HepG2 (cell line): Measurements from ENCODE around the gene NRBP1. TPM values are rescaled to one million over a fixed set of nuclear protein-coding genes. Genes with fewer than 3 reads are reported as not detected.

ENCODE experiments used
- ARID3A ChIP-seq: IDR thresholded peaks from 2 replicates; pipeline ENCODE4 v1.6.1; 2012; ENCODE audit warnings: low read depth, low read length, improper control_type of control experiment
- BHLHE40 ChIP-seq: IDR thresholded peaks from 2 replicates; pipeline ENCODE4 v1.6.1; 2011; ENCODE audit warnings: low read length, improper control_type of control experiment
- DR1 ChIP-seq: sonication (generic); formaldehyde crosslinking; IDR thresholded peaks from 2 replicates; pipeline ENCODE4 v1.8.0; 2021; ENCODE audit warnings: mild to moderate bottlenecking, missing genetic modification reagents, inconsistent platforms
- DRAP1 ChIP-seq: IDR thresholded peaks from 2 replicates; pipeline ENCODE4 v1.6.1; 2016; ENCODE audit warnings: missing genetic modification reagents, missing compliant biosample characterization
- GATA4 ChIP-seq: sonication (generic); IDR thresholded peaks from 2 replicates; pipeline ENCODE4 v1.6.1; 2016; ENCODE audit warnings: antibody characterized with exemption, low read depth, borderline replicate concordance
- JARID2 ChIP-seq: sonication (generic); formaldehyde crosslinking; IDR thresholded peaks from 2 replicates; pipeline ENCODE4 v1.8.1; 2023; ENCODE audit warnings: missing genetic modification reagents, inconsistent platforms; ENCODE audit not compliant: insufficient replicate concordance
- JUNB ChIP-seq: sonication (generic); formaldehyde crosslinking; IDR thresholded peaks from 2 replicates; pipeline ENCODE4 v1.8.0; 2022; ENCODE audit warnings: missing genetic modification reagents, mild to moderate bottlenecking, borderline replicate concordance
- NR0B2 ChIP-seq: sonication (generic); formaldehyde crosslinking; IDR thresholded peaks from 2 replicates; pipeline ENCODE4 v1.4.0; 2020; ENCODE audit warnings: mild to moderate bottlenecking, missing genetic modification reagents
- PTBP1 ChIP-seq: fragments of 200-400 bp; formaldehyde crosslinking; IDR thresholded peaks from 2 replicates; pipeline ENCODE4 v1.6.1; 2018; ENCODE audit warnings: low read length, low read depth; ENCODE audit not compliant: poor library complexity, severe bottlenecking
- SIN3B ChIP-seq: fragments of 150-350 bp; IDR thresholded peaks from 2 replicates; pipeline ENCODE4 v1.6.1; 2014; ENCODE audit warnings: low read length
- SOX5 ChIP-seq: IDR thresholded peaks from 2 replicates; pipeline ENCODE4 v1.6.1; 2016; ENCODE audit warnings: borderline replicate concordance
- SSRP1 ChIP-seq: IDR thresholded peaks from 2 replicates; pipeline ENCODE4 v1.6.1; 2016; ENCODE audit warnings: control low read depth
- ZFP62 ChIP-seq: sonication (generic); formaldehyde crosslinking; IDR thresholded peaks from 2 replicates; pipeline ENCODE4 v1.4.0; 2020; ENCODE audit warnings: missing genetic modification reagents
- ZFP82 ChIP-seq: sonication (generic); formaldehyde crosslinking; IDR thresholded peaks from 2 replicates; pipeline ENCODE4 v1.5.1; 2020; ENCODE audit warnings: mild to moderate bottlenecking, missing genetic modification reagents, borderline replicate concordance
- ZNF124 ChIP-seq: sonication (generic); formaldehyde crosslinking; IDR thresholded peaks from 2 replicates; pipeline ENCODE4 v1.4.0; 2020; ENCODE audit warnings: missing genetic modification reagents
- ZNF547 ChIP-seq: sonication (generic); formaldehyde crosslinking; IDR thresholded peaks from 2 replicates; pipeline ENCODE4 v1.5.1; 2020; ENCODE audit warnings: mild to moderate bottlenecking, missing genetic modification reagents
- ZNF619 ChIP-seq: sonication (generic); formaldehyde crosslinking; IDR thresholded peaks from 2 replicates; pipeline ENCODE4 v1.4.0; 2020; ENCODE audit warnings: mild to moderate bottlenecking, missing genetic modification reagents
- ZNF644 ChIP-seq: IDR thresholded peaks from 2 replicates; pipeline ENCODE4 v1.6.1; 2016; ENCODE audit warnings: low read depth
- ZNF782 ChIP-seq: sonication (generic); formaldehyde crosslinking; IDR thresholded peaks from 2 replicates; pipeline ENCODE4 v1.4.0; 2020; ENCODE audit warnings: missing genetic modification reagents, mild to moderate bottlenecking, borderline replicate concordance
- ZNF788 ChIP-seq: sonication (generic); formaldehyde crosslinking; IDR thresholded peaks from 2 replicates; pipeline ENCODE4 v1.5.0; 2020; ENCODE audit warnings: mild to moderate bottlenecking, missing genetic modification reagents, borderline replicate concordance
- polyA plus RNA-seq, 8 experiments: library from polyadenylated mRNA; depleted of rRNA in 3 of 8; stranded (reverse) in 7 of 8; unstranded in 1 of 8; fragments of >200 nt; fragmentation: Illumina TruSeq in 4 of 8; extraction: Trizol in 4 of 8; gene quantifications; 2 replicates each; pipeline versions ENCODE4 v1.2.1 to v1.2.3, GENCODE V29; 2011 to 2016; ENCODE audit warnings: low read depth in 4 of 8, missing spikeins in 1 of 8, mixed read lengths in 1 of 8; ENCODE audit not compliant: insufficient read depth in 1 of 8
- total RNA-seq, 5 experiments: library from RNA; depleted of rRNA; stranded (reverse); fragments of >200 nt; fragmentation: Illumina TruSeq; extraction: Trizol; gene quantifications; 2 replicates each; pipeline ENCODE4 v1.2.3, GENCODE V29; 2016; ENCODE audit warnings: low read depth in 1 of 5
- TF ChIP-seq, protein P1 (sequence below): sonication (generic); formaldehyde crosslinking; IDR thresholded peaks from 2 replicates; pipeline ENCODE4 v1.4.0; 2020; ENCODE audit warnings: missing genetic modification reagents

The NRBP1 gene
- total and polyA plus RNA-seq, 2 of the 13 experiments (the other 11 are each of a cell fraction or from before 2014, with no cell fraction given) = 165 to 240 TPM

- TF ChIP-seq PTBP1 (peak; percentile 25), DRAP1 (peak; percentile 95), SSRP1 (no peak), ZNF124 (CRISPR knock-in tag) (peak; percentile 82), ZFP82 (no peak), ZNF788 (CRISPR knock-in tag) (peak; percentile 84), ARID3A (0 out of 2 replicates have a peak, but pooled peaks have one; percentile 16), JUNB (no peak), ZNF782 (CRISPR knock-in tag) (no peak), ZFP62 (no peak; the same call in 1 of the 2 replicates), ZNF619 (no peak), SIN3B (no peak), GATA4 (peak; percentile 84), JARID2 (CRISPR knock-in tag) (no peak), ZNF644 (CRISPR knock-in tag) (no peak), DR1 (CRISPR knock-in tag) (peak; percentile 88), BHLHE40 (no peak), SOX5 (CRISPR knock-in tag) (peak; percentile 73; the same call in 1 of the 2 replicates), ZNF547 (CRISPR knock-in tag) (peak; percentile 99), NR0B2 (CRISPR knock-in tag) (peak; percentile 97)
- TF ChIP-seq, protein P1, sequence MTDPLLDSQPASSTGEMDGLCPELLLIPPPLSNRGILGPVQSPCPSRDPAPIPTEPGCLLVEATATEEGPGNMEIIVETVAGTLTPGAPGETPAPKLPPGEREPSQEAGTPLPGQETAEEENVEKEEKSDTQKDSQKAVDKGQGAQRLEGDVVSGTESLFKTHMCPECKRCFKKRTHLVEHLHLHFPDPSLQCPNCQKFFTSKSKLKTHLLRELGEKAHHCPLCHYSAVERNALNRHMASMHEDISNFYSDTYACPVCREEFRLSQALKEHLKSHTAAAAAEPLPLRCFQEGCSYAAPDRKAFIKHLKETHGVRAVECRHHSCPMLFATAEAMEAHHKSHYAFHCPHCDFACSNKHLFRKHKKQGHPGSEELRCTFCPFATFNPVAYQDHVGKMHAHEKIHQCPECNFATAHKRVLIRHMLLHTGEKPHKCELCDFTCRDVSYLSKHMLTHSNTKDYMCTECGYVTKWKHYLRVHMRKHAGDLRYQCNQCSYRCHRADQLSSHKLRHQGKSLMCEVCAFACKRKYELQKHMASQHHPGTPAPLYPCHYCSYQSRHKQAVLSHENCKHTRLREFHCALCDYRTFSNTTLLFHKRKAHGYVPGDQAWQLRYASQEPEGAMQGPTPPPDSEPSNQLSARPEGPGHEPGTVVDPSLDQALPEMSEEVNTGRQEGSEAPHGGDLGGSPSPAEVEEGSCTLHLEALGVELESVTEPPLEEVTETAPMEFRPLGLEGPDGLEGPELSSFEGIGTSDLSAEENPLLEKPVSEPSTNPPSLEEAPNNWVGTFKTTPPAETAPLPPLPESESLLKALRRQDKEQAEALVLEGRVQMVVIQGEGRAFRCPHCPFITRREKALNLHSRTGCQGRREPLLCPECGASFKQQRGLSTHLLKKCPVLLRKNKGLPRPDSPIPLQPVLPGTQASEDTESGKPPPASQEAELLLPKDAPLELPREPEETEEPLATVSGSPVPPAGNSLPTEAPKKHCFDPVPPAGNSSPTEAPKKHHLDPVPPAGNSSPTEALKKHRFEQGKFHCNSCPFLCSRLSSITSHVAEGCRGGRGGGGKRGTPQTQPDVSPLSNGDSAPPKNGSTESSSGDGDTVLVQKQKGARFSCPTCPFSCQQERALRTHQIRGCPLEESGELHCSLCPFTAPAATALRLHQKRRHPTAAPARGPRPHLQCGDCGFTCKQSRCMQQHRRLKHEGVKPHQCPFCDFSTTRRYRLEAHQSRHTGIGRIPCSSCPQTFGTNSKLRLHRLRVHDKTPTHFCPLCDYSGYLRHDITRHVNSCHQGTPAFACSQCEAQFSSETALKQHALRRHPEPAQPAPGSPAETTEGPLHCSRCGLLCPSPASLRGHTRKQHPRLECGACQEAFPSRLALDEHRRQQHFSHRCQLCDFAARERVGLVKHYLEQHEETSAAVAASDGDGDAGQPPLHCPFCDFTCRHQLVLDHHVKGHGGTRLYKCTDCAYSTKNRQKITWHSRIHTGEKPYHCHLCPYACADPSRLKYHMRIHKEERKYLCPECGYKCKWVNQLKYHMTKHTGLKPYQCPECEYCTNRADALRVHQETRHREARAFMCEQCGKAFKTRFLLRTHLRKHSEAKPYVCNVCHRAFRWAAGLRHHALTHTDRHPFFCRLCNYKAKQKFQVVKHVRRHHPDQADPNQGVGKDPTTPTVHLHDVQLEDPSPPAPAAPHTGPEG (CRISPR knock-in tag) = peak; percentile 92
Measured at GRCh38 chr2:27409321-27410073, 18.9 kb upstream of the NRBP1 start, which contains the start of gene PPM1G (continued).
